ENCODE results near the gene CFAP119.
"Not testable (repeated sequence)": the region's sequence is repeated elsewhere in the genome, so short reads cannot be mapped to it uniquely, and the experiment has no call there.

Gene CFAP119

GRCh38 chr16:30761928-30762902, at the start of gene CFAP119, which contains the start of gene RNF40:
Gene CFAP119, minus strand, starts transcription at chr16:30762062. Its CDS starts 314 bp downstream, at chr16:30761748.
Gene RNF40, plus strand, starts transcription at chr16:30762322. Its CDS starts 224 bp downstream, at chr16:30762546.
- peak; percentile 98 for DNase-seq

GRCh38 chr16:30809675-30810074, 47.8 kb upstream of the CFAP119 start:
- not testable (repeated sequence) for DNase-seq

DNA sequence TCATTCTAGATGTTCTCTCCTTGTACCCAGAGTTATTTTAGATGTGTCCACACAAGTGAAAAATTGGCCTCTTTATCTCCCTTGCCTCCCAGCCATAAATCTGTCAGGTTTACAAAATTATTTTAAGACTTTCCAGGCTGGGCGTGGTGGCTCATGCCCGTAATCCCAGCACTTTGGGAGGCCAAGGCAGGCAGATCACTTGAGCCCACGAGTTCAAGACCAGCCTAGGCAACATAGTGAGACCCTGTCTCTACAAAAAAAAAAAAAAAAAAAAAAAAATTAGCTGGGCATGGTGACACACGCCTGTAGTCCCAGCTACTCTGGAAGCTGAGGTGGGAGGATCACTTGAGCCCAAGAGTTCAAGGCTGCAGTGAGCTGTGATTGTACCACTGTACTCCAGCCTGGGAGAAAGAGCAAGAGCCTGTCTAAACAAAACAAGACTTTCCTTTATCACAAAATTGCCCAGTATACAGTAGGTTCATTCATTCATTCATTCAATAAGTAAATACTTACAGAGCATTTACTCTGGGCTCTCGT, 47.1 kb upstream of the CFAP119 start:
- DNase-seq, result not testable (repeated sequence)

DNA sequence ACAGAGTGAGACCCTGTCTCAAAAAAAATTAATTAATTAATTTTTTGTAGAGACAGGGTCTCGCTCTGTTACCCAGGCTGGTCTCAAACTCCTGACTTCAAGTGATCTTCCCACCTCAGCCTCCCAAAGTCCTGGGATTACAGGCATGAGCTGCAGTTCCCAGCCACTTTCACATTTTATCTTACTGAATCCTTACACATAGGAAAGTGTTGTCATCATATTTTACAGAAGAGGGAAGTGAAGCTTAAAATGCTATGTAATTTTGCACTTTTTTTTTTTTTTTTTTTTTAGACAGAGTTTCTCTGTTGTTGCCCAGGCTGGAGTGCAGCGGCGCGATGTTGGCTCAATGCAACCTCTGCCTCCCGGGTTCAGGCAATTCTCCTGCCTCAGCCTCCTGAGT, 46.3 kb upstream of the CFAP119 start:
- DNase-seq, result no peak

DNA sequence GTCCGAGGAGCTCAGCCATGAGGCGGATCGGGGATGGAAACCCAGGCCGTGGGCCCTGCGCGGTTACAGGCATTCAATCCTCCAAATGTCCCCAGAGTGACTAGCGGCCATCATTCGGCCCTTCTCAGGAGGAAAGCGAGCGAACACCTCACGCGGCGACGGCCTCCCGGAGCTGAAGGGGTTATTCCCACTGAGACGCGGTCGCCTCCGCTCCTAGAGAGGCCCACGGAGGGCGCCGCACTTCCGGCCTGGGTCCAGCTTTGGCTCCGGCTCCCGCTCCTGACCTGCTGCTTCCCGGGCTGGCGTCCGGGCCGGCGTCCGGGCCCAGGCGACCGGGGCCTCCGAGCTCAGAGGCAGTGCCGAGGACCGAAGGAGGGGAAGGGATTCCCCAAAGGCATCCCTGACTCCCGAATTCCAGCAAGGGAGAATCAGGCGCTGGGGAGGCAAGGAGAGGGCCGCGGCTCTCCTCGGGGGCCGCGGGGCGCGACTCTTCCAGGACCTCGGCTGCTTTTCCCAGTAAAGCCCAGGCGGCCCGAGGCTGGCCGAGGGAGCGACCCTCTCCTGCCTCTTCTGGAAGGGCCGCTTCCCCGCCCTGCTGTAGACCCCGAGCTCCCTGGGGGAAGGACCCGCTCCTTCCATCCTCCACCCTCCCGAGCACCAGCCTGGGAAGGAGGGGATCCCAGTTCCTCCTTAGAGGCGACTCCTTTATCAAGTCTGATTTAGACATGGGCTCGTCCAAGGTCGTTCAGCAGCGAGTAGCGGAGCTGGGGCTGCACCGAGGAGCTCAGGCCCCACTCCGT, 43.7 kb upstream of the CFAP119 start:
- peak; percentile 68 for DNase-seq

DNA sequence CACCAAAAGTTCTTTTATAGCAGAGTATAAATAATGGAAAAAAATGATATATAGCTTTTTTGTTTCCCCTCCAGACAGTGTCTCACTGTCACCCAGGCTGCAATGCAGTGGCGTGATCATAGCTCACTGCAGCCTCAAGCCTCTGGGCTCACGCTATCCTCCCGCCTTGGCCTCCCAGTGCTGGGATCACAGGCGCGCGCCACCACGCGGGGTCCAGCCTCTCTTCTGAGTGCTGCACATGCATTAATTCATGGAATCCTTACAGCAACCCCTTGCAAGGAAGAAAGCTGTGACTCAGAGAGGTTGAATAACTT, 43.2 kb upstream of the CFAP119 start:
- DNase-seq, result no peak

GRCh38 chr16:30802936-30803335, 41.1 kb upstream of the CFAP119 start:
- no peak for DNase-seq

DNA sequence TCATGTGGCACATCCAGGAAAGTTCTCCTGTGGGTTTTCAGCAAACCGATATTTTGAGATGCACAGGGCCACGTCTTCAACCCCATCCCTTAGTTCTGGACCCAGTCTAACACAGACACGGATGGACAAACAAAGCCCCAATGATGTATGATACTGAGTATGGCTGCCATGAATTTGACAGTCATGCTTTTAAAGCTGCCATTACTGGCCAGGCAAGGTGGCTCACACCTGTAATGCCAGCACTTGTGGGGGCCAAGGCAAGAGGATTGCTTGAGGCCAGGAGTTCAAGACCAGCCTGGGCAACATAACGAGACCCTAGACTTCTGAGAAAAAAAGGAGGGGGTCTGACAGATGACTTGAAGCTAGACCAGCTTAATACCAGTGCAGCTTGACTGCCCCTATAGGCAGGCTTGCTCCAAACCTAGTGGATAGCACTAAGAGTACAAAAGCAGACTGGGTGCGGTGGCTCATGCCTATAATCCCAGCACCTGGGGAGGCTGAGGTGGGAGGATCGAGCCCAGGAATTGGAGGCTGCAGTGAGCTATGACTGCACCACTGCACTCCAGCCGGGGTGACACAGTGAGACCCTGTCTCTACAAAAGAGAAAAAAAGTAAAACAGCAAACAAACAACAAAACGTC, 35.9 kb upstream of the CFAP119 start:
- DNase-seq, result no peak

- no peak for DNase-seq
These were observed 32.8 kb upstream of the CFAP119 start for GRCh38 chr16:30794634-30795033.

DNA sequence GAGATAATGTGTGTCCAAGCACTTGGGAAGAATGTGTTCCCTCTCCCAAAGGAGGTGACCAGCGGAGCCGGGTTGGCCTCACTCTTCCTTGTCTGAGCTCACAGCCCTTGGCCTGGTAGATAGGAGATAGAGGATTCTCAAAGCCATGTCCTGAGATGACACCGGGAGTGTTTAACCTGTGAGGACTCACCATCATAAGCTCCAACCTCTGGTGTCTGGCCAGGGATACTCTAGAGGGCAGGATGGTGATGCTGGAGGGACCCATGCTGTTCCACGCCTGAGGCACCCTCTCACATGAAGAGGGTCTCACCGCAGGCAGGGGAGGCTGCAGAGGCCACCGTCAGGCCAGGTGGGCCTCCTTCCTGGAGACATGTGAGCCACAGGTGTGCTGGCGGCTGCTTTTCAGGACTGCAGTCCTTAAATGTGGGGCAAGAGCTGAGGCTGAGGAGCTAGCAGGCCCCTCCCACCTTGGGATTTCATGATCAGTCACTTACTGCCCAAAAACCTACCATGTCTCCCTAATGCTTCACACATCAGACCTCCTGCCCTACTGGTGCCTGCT, 31.7 kb upstream of the CFAP119 start:
- no peak for DNase-seq

- no peak for DNase-seq
These were observed 25.9 kb upstream of the CFAP119 start for GRCh38 chr16:30787613-30788378.

- DNase-seq, result peak; percentile 67
These were observed 25.2 kb upstream of the CFAP119 start, which contains the start of gene ZNF629 for GRCh38 chr16:30786936-30787612. Gene ZNF629, minus strand, starts transcription at chr16:30787205. Its CDS starts 2,723 bp downstream, at chr16:30784482.

DNA sequence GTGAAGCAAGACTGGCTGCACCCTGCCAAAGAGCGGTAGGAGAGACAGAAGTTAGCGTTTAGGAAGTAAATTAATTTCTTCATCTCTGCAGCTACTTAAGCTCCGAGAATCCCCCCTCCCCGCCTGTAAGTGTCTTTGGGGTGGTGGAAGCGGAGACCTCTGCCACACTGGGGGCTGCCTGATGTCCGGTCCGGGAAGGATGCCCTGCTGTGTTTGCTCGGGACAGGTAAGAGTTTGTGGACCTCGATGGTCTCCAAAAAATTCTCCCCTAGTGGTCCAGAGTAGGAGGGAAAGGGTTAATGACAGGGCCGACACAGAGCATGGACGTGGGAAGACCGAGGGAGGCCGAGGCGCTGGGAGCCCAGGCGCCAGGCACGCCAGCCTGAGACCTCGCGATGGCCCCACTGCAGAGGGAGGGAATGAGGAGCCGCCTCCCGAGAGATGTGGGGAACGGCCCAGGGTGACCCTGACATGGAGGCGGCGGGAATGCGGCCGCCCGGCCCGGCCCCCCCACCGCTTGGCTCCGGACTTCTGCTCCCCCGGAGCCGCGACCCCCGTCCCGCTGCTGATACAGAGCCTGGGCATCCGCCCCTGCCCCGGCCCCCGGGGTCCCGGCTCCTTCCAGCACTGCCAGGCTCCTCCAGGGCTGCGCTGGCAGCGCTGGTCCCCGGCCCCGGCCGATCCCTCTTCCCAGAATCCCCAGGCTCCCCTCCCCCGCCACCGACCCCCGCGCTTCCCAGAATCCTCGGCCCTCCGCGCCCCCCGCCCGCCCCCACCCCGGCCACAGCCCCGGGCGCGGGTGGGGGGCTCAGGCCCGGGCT, 24.5 kb upstream of the CFAP119 start:
- DNase-seq, result peak; percentile 4

- no peak for DNase-seq
These were observed 23.6 kb upstream of the CFAP119 start for GRCh38 chr16:30785126-30786106.

- DNase-seq, result no peak
These were observed 22.4 kb upstream of the CFAP119 start for GRCh38 chr16:30784215-30784614.

DNA sequence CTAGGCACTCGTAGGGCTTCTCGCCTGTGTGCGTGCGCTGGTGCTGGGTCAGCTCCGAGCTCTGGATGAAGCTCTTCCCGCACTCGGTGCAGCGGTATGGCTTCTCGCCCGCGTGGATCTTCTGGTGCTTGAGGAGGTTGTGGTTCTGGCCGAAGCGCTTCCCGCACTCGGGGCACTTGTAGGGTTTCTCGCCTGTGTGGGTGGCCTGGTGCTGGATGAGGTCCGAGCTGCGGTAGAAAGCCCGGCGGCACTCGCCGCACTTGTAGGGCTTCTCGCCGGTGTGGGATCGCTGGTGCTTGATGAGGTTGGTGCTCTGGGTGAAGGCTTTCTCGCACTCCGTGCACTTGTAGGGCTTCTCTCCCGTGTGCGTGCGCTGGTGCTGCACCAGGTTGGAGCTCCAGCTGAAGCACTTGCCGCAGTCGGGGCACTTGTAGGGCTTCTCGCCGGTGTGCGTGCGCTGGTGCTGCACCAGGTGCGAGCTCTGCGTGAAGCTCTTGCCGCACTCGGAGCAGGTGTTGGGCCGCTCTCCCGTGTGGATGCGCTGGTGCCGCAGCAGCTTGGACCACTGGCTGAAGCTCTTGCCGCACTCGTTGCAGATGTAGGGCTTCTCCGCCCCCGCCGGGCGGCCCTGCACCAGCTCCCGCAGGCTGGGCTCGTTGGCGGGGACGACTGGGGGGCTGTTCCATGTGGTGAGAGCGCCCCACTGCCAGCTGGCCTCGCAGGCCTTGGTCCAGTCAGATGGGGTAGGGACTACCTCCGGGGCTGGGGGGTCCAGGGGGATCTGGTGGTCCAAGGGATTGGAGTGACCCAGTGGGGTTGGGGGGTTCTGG, 21.6 kb upstream of the CFAP119 start:
- no peak for DNase-seq

- DNase-seq, result no peak
These were observed 20.8 kb upstream of the CFAP119 start for GRCh38 chr16:30782486-30783279.
